SK-N-SH treated with all-trans-retinoic acid at 6 μM for 48 hours (cell line): ENCODE measurements around the gene HSD17B14.

ENCODE experiments used
- ARNTL ChIP-seq: fragments of 450-650 bp; formaldehyde crosslinking; IDR thresholded peaks from 2 replicates; pipeline ENCODE4 v1.5.0; 2020; ENCODE audit warnings: low read depth, mild to moderate bottlenecking, moderate library complexity, borderline replicate concordance
- BACH2 ChIP-seq: fragments of 250-450 bp; sonication (Bioruptor Pico); IDR thresholded peaks from 2 replicates; pipeline ENCODE4 v1.9.0; 2021; ENCODE audit warnings: mild to moderate bottlenecking, borderline replicate concordance
- PATZ1 ChIP-seq: fragments of 250-450 bp; sonication (Bioruptor Pico); IDR thresholded peaks from 2 replicates; pipeline ENCODE4 v1.8.0; 2020; ENCODE audit warnings: mild to moderate bottlenecking, moderate library complexity, borderline replicate concordance
- PPARA ChIP-seq: fragments of 250-450 bp; sonication (Bioruptor Pico); IDR thresholded peaks from 2 replicates; pipeline ENCODE4 v1.5.0; 2020; ENCODE audit warnings: mild to moderate bottlenecking, borderline replicate concordance
- RARB ChIP-seq: fragments of 250-450 bp; sonication (Bioruptor Pico); IDR thresholded peaks from 2 replicates; pipeline ENCODE4 v1.8.0; 2021; ENCODE audit warnings: mild to moderate bottlenecking, moderate library complexity
- SNAI2 ChIP-seq: fragments of 250-450 bp; sonication (Bioruptor Pico); IDR thresholded peaks from 2 replicates; pipeline ENCODE4 v1.5.0; 2020; ENCODE audit warnings: mild to moderate bottlenecking, moderate library complexity
- TOX ChIP-seq: fragments of 250-450 bp; sonication (Bioruptor Pico); IDR thresholded peaks from 2 replicates; pipeline ENCODE4 v1.8.0; 2021; ENCODE audit warnings: mild to moderate bottlenecking, moderate library complexity, borderline replicate concordance
- TSHZ2 ChIP-seq: fragments of 250-450 bp; sonication (Bioruptor Pico); IDR thresholded peaks from 2 replicates; pipeline ENCODE4 v1.5.0; 2020; ENCODE audit warnings: mild to moderate bottlenecking, moderate library complexity
- ZC3H10 ChIP-seq: fragments of 250-450 bp; sonication (Bioruptor Pico); IDR thresholded peaks from 2 replicates; pipeline ENCODE4 v1.5.1; 2021; ENCODE audit warnings: mild to moderate bottlenecking, moderate library complexity
- ZFP3 ChIP-seq: fragments of 250-450 bp; sonication (Bioruptor Pico); IDR thresholded peaks from 2 replicates; pipeline ENCODE4 v1.5.0; 2020; ENCODE audit warnings: mild to moderate bottlenecking, moderate library complexity
- ZFP30 ChIP-seq: fragments of 450-650 bp; formaldehyde crosslinking; IDR thresholded peaks from 2 replicates; pipeline ENCODE4 v1.5.0; 2022; ENCODE audit warnings: mild to moderate bottlenecking, moderate library complexity
- ZNF565 ChIP-seq: fragments of 450-650 bp; formaldehyde crosslinking; conservative IDR thresholded peaks from 2 replicates; pipeline ENCODE4 v1.5.0; 2020; ENCODE audit warnings: low read depth, mild to moderate bottlenecking, moderate library complexity

GRCh38 chr19:48844472-48844871 is 8.2 kb upstream of the HSD17B14 start:
- TF ChIP-seq ZC3H10 = no peak
- TF ChIP-seq ZFP30 = no peak
- TF ChIP-seq TSHZ2 (CRISPR knock-in tag) = no peak
- TF ChIP-seq SNAI2 (CRISPR knock-in tag) = no peak
- TF ChIP-seq ZNF565 (CRISPR knock-in tag) = no peak
- TF ChIP-seq ARNTL (CRISPR knock-in tag) = no peak
- TF ChIP-seq BACH2 = no peak
- TF ChIP-seq PATZ1 (CRISPR knock-in tag) = no peak
- TF ChIP-seq PPARA = no peak
- TF ChIP-seq TOX (CRISPR knock-in tag) = no peak
- TF ChIP-seq RARB = no peak
- TF ChIP-seq ZFP3 = no peak
